Posterior vena cava (tissue), 2 donors: ENCODE results near the gene PAEP. TPM values are rescaled to one million over a fixed set of nuclear protein-coding genes. Genes with fewer than 3 reads are reported as not detected.
"Not testable (repeated sequence)": the region's sequence is repeated elsewhere in the genome, so short reads cannot be mapped to it uniquely, and the experiment has no call there.

Experiments used
- DNase-seq: peaks from one replicate; pipeline ENCODE4 v3.0.0-alpha.2; 2020; ENCODE audit warnings: low spot score
- intact Hi-C, 2 donors: fragments of 100-400 bp; cut with DNase I; formaldehyde crosslinking; loops; one replicate each; pipeline versions ENCODE4 v1.14.1 to v1.14.2; 2022 to 2023
- long read RNA-seq, 2 donors: library from polyadenylated mRNA; unstranded; transcript quantifications; one replicate each; pipeline ENCODE4 v2.0.0, GENCODE V29; 2020 to 2021
- total RNA-seq, 2 donors: library from RNA; stranded (reverse); fragmentation: NEBNext Ultra II Directional; extraction: Animal tissue kit (Norgen Biotek cat#: 25700); gene quantifications; one replicate each; pipeline ENCODE4 v1.2.1, GENCODE V29; 2021
- donor health status: DM: yes; HTN: yes; CAD: no.
- donor health status: DM: yes; HTN: yes; CAD: no.

Gene PAEP
- total RNA-seq = not detected
- long read RNA-seq, donor 1 = 0 reads
- long read RNA-seq, donor 2 = 0 reads

DNA sequence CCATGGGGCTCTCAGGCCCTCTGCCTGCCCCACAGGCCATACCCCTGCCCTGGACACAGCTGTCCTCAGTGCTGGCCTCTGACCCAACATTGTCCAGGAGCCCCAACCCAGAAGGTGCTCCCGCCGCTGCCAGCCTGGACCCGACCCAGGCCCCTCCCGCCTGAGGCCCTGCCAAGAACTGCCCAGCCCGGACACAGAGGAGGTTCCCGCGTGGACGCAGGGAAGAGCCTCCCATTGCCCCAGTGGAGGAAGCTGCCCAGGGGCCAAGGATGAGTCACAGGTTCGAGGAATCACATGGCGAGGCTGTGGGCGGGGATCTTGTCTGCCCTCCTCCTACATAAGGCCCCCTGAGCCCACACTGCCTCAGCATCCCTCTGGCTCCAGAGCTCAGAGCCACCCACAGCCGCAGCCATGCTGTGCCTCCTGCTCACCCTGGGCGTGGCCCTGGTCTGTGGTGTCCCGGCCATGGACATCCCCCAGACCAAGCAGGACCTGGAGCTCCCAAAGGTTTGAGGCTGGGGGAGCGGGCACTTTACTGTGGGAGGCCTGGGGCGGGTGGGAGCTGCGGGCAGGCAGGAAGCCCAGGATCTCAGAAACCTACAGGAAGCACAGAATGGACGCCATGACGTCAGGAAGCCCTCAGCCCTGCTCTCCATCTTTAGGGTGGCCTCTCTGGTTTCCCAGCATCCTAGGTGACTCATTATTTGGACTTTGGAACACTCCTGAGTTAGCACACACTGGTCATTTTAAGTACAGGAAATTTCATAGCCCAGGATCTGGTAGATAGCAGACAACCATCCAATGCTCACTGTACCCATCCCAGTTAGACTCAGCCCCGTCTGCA lies at the start of gene PAEP:
Gene PAEP, plus strand, starts transcription at position 366 of the 844 bp plus-strand sequence.
- DNase-seq = peak; percentile 71
- intact Hi-C loops = no loop called here

DNA sequence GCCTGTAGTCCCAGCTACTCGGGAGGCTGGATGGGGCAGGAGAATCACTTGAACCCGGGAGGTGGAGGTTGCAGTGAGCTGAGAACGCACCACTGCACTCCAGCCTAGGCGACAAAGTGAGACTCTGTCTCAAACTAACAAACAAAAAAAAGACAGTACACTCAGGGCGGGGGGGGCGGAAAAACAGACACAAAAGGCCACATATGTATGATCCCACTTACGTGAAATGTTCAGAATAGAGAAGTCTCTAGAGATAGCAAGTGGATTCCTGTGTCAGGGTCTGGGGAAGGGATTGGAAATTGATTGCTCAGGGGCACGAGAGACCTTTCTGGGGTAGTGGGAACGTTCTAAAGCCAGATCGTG lies 49.3 kb upstream of the PAEP start:
- DNase-seq = peak; percentile 28
- intact Hi-C loops = no loop called here

DNA sequence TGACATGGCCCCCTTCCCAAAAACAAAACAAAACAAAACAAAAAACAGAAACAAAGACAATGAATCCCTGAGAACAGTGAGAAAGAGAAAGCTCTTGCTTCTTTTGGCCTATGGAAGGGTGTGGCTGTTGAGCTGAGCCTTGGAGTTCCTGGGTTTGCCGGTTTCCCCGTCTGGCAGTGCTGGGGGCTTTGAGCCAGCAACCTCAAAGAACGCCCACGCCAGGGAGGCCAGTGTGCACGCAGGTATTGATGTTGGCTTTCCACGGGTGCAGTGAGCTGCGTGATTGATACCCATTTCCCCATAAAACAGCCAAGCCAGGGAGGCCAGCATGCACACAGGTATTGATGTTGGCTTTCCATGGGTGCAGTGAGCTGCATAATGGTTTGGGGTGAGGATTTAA lies 48.7 kb upstream of the PAEP start:
- intact Hi-C loops = no loop called here
- peak; percentile 75 for DNase-seq

DNA sequence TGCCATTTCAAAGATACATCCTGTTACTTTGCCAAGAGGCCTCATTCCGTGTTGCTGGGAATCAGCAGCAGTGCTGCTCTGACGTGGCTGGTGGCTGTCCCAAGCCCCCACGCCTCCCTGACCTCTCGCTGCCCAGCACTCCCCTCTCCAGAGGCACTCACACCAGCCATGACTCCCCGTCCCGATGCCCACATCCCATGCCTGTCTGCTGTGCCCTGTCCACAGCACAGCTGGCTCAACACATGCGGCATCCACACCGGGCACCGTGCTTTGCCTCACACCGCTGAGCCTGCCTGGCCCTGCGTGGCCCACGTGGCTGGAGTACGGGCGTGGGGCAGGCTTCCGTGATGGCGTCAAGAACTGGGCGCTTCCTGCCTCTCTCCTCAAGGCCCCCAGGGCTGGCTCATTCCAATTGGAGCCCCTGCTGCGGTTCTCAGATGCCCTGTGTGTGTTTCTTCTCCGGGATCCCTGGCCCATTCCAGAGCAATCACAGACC lies 48.2 kb upstream of the PAEP start:
- DNase-seq = peak; percentile 61
- intact Hi-C loops = no loop called here

DNA sequence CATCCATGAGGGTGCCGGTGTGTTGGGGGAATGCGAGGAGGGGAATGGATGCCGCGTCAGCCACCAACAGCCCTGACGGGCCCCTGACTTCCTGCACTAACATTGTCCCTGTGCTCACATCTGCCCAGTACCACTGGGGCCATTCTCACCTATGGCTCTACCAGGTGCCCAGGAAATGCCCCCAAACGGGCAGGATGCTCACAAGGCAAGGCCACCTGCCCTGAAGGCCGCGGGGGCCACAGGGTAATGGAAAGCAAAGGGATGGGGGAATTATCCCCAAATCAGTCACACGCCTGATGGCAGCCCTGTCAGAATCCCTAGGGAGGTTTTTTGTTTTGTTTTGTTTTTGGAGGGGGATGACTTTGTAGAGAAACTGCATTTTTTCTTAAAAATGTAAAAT lies 47.6 kb upstream of the PAEP start:
- intact Hi-C loops = not testable (repeated sequence)

DNA sequence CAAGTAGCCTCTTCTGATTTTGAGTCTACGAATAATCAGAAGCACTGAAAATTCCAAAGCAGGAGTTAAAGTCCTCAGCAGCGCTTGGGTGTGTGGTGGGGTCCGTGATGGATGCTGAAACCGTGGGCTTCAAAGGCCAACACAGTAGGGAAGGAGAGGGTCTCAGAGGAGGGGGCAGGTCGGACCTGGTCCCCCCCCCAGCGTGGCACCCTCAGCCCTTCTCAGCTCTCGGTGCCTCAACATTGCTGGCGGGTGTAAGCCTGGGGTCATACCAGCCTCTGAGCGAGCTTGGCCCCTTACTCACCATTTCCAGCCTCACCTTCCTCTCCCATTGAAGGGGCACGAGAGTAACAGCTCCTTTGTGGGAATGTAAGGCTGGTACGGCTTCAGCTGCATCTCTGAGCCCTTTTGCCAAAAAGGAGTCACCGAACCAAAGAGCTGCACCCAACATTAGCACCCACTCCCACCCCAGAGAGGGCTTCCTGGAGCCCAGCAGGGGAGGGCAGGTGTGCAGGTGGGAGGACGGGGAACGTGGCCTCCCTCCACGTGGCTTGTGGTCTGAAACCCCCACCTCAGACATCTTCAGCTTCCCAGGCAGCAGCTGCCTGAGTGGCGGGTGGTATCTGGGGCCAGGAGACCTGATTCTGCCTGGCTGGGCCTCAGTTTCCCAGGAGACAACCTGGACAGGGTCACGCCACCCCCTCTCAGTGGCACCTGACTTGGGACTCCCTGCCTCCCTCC lies 47.0 kb upstream of the PAEP start:
- peak; percentile 32 for DNase-seq

More for the DNA sequence above, 47.6 kb upstream of the PAEP start:
- DNase-seq = peak; percentile 50

DNA sequence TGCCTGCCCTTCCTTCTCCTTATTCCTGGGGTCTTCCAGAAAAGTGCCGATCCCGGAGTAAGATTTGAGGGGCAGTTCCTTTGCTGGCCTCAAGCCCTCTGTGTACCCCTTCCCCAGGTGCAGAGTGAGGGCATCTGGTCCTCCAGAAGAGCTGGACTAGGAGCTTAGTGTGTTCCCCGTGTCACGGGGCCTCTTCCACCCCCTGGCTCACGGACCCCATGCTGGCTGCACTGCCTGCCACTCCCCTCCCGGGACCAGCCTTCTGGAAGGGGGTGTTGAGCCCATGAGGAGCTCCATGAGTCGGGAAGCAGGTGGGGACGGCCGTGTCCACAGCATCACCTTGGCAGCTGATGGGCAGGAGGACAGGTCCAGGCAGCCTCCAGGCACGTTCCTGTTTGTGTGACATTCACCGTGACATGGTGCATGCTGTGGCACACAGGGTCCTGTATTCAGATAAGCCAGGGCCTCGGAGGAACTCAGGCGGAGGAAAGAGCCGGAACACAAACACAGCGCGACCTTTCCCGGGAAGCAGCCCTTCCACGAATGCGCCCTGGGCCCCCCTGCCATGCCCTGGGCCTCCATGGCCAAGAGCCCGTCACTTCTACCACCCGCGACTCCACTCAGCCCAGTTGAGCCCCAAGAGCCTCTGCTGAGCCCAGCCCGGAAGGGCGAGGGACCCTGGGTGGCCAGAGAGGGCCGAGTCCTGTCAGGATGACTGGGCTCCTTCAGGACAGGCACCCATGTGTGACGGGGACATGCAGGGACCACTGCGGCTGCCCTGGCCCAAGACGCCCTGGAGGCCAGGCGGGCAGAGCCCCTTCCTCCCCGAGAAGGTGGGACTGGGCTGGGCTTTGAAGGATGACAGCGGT lies 46.2 kb upstream of the PAEP start:
- peak; percentile 56 for DNase-seq
- intact Hi-C loops = no loop called here

More for the DNA sequence above, 47.0 kb upstream of the PAEP start:
- intact Hi-C loops = no loop called here

DNA sequence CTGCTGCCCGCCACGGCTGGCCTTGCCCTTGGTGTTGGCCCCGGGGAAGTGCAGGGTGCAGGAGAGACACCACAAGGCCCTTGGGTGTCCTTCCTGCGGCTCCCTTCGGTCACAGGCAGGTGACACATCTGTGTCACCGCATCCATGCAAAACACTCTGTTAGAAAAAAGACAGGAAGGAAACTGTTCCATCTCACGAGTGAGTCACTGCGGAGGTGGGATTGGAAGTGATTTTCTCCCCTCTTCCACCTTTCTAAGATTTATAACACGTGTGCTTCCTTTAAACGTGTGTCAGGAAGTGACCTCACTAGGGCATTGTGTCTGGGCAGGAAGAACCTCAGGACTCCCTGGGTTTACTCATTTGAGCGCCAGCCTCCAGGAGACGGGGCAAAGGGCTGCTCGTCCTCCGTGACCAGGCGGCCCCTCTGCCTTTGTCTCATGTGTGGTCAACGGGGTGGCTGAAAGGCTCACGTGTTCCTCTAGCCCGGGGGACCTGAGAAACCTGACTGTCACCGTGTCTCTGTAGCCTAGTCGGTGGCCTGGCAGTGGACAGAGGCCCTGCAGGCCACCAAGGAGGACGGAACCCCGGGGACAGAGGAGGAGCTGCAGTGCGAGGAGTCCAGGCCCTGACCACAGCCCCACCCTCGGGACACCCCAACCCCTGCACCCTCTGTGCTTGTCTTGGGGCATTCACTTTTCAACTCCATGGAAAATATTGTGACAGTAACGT lies 45.3 kb upstream of the PAEP start:
- intact Hi-C loops = no loop called here
- peak; percentile 61 for DNase-seq

DNA sequence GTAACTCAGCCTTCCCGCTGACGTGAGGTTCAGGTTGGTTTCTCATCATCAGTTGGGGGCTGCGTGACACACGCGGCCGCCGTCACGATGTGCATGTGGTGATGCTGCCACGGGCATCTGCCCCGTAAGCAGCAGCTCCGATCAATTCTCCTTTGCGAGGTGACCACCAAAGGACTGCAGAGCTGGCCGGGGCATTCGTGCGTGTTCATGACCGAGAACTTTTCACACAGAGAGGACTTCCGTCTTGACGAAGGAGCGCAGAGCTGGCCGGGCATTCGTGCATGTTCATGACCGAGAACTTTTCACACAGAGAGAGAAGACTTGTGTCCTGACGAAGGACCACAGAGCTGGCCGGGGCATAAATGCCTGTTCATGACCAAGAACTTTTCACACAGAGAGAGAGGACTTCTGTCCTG lies 44.1 kb upstream of the PAEP start:
- intact Hi-C loops = no loop called here
- peak; percentile 58 for DNase-seq

DNA sequence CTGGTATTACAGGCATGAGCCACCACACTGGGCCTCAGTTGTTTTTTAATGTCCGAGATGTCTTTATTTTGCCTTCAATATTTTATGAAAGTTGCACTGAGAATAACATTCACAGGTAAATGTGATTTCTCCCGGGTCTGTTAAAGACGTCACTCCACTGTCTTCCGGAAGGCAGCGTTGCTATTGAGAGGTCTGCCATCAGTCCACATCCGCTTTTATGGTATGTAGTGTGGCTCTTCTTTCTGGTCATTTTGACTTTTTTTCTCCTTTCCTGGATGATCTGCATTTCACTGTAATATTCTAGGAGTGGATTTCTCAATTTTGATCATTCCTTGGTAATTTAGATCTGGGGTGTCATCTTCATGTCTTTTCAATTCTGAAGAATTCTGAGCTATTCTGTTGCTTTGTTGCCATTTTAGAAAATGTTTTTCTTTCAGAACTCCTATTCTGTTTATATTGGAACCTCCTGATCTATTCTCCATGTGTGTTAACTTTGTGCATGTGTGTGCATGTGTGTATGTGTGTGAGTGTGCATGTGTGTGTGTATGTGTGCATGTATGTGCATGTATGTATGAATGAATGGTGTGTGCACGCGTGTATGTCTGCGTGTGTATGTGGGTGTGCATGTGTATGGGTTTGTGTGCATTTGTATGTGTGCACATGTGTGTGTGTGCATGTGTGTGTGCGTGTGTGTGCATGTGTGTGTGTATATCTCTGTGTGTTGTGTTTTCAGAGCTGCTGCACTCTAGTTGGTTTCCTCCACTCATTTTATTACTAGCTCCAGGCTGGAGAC lies 42.2 kb upstream of the PAEP start:
- intact Hi-C loops = no loop called here
- DNase-seq = no peak

DNA sequence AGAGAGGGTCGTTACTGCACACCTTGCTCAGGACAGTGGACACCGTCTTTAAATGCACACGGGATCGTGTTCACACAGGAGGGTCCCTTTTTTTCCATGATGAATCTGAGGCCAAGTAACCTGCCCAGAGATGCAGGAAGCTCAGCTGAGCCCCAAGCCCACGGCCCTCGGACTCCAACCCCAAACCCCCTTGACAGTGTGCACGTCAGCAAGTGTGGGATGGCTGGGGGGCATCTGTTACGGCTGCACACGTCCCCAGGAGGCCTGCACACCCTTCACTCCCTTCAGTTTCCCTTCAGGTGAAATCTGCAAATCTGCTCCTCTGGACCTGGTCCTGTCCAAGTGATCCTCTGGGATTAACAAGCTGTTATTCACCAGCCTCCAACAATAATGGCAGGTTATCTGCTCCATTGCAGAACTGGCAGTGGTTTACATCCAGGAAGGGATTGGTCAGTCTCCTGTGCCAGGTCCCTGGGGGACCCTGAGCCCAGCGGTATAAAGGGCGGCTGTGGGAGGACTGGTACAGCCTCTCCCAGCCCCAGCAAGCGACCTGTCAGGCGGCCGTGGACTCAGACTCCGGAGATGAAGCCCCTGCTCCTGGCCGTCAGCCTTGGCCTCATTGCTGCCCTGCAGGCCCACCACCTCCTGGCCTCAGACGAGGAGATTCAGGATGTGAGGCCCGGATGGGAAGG lies 40.5 kb upstream of the PAEP start, which contains the start of gene LCN1:
Gene LCN1, plus strand, starts transcription at position 525 of the 692 bp plus-strand sequence. Its CDS starts 58 bp downstream, at position 583.
- peak; percentile 57 for DNase-seq
- intact Hi-C loops = no loop called here

DNA sequence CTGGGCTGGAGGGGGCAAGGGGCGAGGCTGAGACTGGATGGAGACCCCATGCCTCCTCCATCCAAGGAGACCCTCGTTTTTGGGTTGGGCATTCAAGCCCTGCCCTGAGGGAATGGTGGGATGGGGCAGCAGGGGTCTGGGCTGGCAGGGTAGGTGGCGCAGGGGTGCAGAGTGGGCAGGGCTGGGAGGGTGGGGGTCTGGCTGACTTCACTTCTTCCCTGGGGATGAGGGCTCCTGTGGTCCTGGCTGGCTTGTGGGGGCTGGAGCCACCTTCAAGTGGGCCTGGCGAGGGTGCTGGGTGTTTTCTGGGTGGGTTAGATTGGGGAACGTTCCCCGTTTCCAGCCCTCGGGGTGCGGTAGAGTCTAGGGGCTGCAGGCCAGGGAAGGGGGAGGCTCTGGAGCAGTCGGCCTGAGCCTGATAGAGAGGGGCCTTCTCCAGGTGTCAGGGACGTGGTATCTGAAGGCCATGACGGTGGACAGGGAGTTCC lies 39.9 kb upstream of the PAEP start:
- intact Hi-C loops = no loop called here
- peak; percentile 59 for DNase-seq

DNA sequence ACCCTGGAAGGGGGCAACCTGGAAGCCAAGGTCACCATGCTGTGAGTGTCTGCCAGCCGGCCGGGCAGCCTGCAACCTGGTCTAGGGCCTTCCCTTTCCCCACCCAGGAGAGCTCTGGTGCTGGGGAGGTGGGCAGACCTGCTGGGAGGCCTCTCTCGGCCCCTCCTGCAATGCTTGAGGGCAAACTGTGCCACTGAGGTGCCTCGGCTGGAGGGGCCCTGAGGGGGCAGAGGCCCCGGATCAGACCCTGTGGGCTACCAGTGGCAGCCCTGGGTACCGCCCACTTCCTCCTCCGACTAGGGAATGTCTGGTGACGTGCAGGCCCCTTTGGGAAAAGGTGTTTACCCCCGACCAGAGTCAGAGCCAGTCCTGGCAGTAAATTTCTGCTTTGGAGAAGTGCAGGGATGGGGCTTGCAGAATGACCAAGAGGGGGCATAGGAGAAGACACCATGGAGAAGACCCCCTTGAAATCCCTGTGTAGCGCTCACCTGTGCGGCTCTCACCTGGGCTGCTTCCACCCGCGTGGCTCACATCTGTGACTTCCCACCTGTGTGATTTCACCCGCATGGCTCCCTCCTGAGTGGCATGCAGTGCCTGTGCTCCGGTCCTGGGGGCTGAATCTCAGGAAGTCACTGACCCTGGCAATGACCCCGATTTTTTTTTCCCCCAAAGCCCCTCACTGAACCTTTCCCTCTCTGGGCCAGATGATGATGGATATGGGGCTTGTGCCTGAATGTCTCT lies 39.2 kb upstream of the PAEP start:
- peak; percentile 50 for DNase-seq
- intact Hi-C loops = no loop called here

DNA sequence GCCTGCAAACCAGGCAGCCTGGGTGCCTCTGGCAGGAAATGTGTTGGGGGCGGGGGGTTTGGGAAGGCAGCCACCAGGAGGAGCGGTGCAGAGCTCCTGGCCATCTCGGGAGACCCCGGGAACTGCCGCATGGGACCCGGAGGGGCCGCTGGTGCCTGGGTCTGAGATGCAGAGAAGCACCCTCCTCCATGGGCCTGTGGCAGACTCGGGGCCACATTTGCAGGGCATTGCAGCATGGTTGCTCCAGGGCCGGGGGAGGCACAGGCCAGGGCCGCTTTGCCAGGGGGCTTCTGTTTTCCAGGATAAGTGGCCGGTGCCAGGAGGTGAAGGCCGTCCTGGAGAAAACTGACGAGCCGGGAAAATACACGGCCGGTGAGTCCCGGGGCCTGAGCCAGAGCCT lies 38.6 kb upstream of the PAEP start:
- intact Hi-C loops = no loop called here
- peak; percentile 78 for DNase-seq

DNA sequence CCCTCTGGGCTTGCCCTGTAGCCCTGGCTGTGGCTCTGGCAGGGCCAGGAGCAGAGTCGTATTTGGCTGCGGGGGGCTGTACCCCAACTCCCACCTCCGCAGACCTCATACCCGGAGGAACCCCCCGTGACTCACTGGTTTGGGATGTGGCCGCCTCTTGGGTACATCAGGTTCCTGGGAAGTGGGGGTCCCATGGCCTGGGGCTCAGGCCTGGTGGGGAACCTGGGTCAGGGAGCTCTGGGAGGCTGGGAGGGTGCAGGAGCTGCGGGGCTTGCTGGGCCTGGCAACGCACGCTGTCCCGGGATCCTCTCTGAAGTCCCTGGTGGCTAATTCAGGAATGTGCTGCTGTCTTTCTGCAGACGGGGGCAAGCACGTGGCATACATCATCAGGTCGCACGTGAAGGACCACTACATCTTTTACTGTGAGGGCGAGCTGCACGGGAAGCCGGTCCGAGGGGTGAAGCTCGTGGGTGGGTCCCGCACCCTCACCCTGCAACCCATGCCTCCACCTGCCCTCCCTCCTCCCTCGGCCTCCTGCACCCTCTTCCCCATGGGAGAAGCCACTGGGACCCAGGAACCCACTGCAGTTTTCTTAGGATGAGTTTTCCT lies 37.9 kb upstream of the PAEP start:
- DNase-seq = peak; percentile 71
- intact Hi-C loops = no loop called here
